B cell (primary cell): ENCODE data around the gene ARGLU1. TPM values are rescaled to one million over a fixed set of nuclear protein-coding genes. Genes with fewer than 3 reads are reported as not detected.

Experiments used
- ATAC-seq: fragments of 200-7000 bp; cut with Tn5 transposase; one replicate; pipeline ENCODE4 v1.10.0; 2021; ENCODE audit warnings: low read depth, mild to moderate bottlenecking, moderate number of reproducible peaks, moderate library complexity
- CTCF ChIA-PET: fragments of 350-600 bp; sonication (Branson Sonifier 250); formaldehyde crosslinking; loops from one replicate; lab custom pipeline; 2021; ENCODE audit warnings: antibody characterized with exemption, inconsistent platforms; lab: Charles Lee
- POLR2A ChIA-PET: fragments of 350-600 bp; sonication (Branson Sonifier 250); formaldehyde crosslinking; loops from one replicate; lab custom pipeline; 2021; ENCODE audit warnings: antibody characterized with exemption; lab: Charles Lee
- DNase-seq: peaks from one replicate; pipeline ENCODE4 v3.0.0; 2013
- H2AFZ ChIP-seq: 2 replicates; pipeline ENCODE4 v1.6.1; 2012; ENCODE audit warnings: mild to moderate bottlenecking, low read depth, low read length; ENCODE audit not compliant: insufficient read depth, poor library complexity, severe bottlenecking
- H3K27ac ChIP-seq, 2 donors: 1 replicate in 1 of 2; 2 replicates in 1 of 2; pipeline ENCODE4 v1.5.1; 2012 to 2013; ENCODE audit warnings: low read length in 2 of 2, mild to moderate bottlenecking in 2 of 2, moderate library complexity in 1 of 2
- H3K27me3 ChIP-seq, 4 experiments: fragments of 200-600 bp in 1 of 4; sonication (generic) in 1 of 4; replicated peaks in 1 of 4; 1 replicate in 2 of 4; 2 replicates in 2 of 4; pipeline versions ENCODE4 v1.6.1 to v1.7.0; 2013 to 2016; ENCODE audit warnings: low read length in 3 of 4, mild to moderate bottlenecking in 2 of 4, mixed read lengths in 1 of 4, moderate library complexity in 1 of 4; ENCODE audit not compliant: insufficient read depth in 4 of 4, control insufficient read depth in 3 of 4; ENCODE audit errors: control extremely low read depth in 1 of 4
- H3K36me3 ChIP-seq, 2 experiments: replicated peaks in 1 of 2; 1 replicate in 1 of 2; 2 replicates in 1 of 2; pipeline versions ENCODE4 v1.6.1 to v1.7.1; 2013; ENCODE audit warnings: low read length in 1 of 2; ENCODE audit not compliant: insufficient read depth in 2 of 2, control insufficient read depth in 1 of 2; ENCODE audit errors: control extremely low read depth in 1 of 2, extremely low read depth in 1 of 2
- H3K4me1 ChIP-seq, 2 donors: fragments of 200-600 bp in 1 of 2; sonication (generic) in 1 of 2; 1 replicate in 1 of 2; 2 replicates in 1 of 2; pipeline versions ENCODE4 v1.5.1 to v1.6.1; 2013 to 2017; ENCODE audit warnings: low read length in 2 of 2; ENCODE audit not compliant: control insufficient read depth in 2 of 2, insufficient read depth in 2 of 2
- H3K4me2 ChIP-seq: replicated peaks from 2 replicates; pipeline ENCODE3; 2012; ENCODE audit warnings: mild to moderate bottlenecking, low read depth, low read length; ENCODE audit not compliant: poor library complexity, severe bottlenecking
- H3K4me3 ChIP-seq, 5 experiments: fragments of 200-600 bp in 1 of 5; sonication (generic) in 1 of 5; 1 replicate in 3 of 5; 2 replicates in 2 of 5; pipeline versions ENCODE4 v1.5.1 to v1.7.0; 2011 to 2016; ENCODE audit warnings: low read length in 4 of 5, mild to moderate bottlenecking in 4 of 5, low read depth in 2 of 5, control low read depth in 1 of 5, moderate library complexity in 1 of 5; ENCODE audit not compliant: insufficient read depth in 1 of 5; ENCODE audit errors: control extremely low read depth in 1 of 5, extremely low read depth in 1 of 5
- H3K79me2 ChIP-seq: fragments of 200-600 bp; sonication (generic); one replicate; pipeline ENCODE4 v1.6.0; 2016; ENCODE audit warnings: low read length; ENCODE audit not compliant: control insufficient read depth, insufficient read depth
- H3K9ac ChIP-seq: fragments of 200-600 bp; sonication (generic); 2 replicates; pipeline ENCODE4 v1.6.1; 2017; ENCODE audit warnings: mild to moderate bottlenecking, low read length, moderate library complexity
- H3K9me3 ChIP-seq, 3 donors: one replicate each; pipeline versions ENCODE4 v1.6.1 to v1.7.1; 2013; ENCODE audit warnings: low read length in 2 of 3; ENCODE audit not compliant: control insufficient read depth in 2 of 3, insufficient read depth in 1 of 3; ENCODE audit errors: control extremely low read depth in 1 of 3
- H4K20me1 ChIP-seq: 2 replicates; pipeline ENCODE4 v1.6.0; 2012; ENCODE audit warnings: mild to moderate bottlenecking, low read length; ENCODE audit not compliant: insufficient read depth, control insufficient read depth, poor library complexity, severe bottlenecking
- H3K27ac Mint-ChIP-seq: one replicate; pipeline ENCODE4 v1.8.0; 2021; ENCODE audit warnings: mixed read lengths
- H3K27me3 Mint-ChIP-seq: one replicate; pipeline ENCODE4 v1.8.0; 2021; ENCODE audit warnings: mixed read lengths
- H3K4me1 Mint-ChIP-seq: one replicate; pipeline ENCODE4 v1.8.0; 2021; ENCODE audit warnings: mixed read lengths
- H3K4me3 Mint-ChIP-seq: one replicate; pipeline ENCODE4 v1.8.0; 2021; ENCODE audit warnings: mixed read lengths
- H3K9me3 Mint-ChIP-seq: one replicate; pipeline ENCODE4 v1.8.0; 2022; ENCODE audit warnings: mixed read lengths; ENCODE audit not compliant: insufficient read depth
- CTCF ChIP-seq: fragments of 200-600 bp; IDR thresholded peaks from one replicate; pipeline ENCODE4 v1.8.0; 2022; ENCODE audit warnings: antibody characterized with exemption, mild to moderate bottlenecking
- EZH2 ChIP-seq: IDR thresholded peaks from 2 replicates; pipeline ENCODE4 v1.6.1; 2012; ENCODE audit warnings: borderline replicate concordance, low read depth, mild to moderate bottlenecking, moderate library complexity, low read length; ENCODE audit not compliant: insufficient read depth, poor library complexity, severe bottlenecking
- WGBS: methylation state at CpG from one replicate; pipeline ENCODE4 v1.1.5; 2013; ENCODE audit warnings: missing lambda C conversion rate; ENCODE audit not compliant: insufficient coverage; 5-methylcytosine and 5-hydroxymethylcytosine counted together
- intact Hi-C: fragments of 100-400 bp; cut with micrococcal nuclease; formaldehyde crosslinking; loops from one replicate; pipeline ENCODE4 v1.10.0; 2022
- polyA plus RNA-seq: library from polyadenylated mRNA; depleted of rRNA; stranded (reverse); fragments of >200 nt; gene quantifications from 2 replicates; pipeline ENCODE4 v1.2.3, GENCODE V29; 2012
- total RNA-seq, 2 donors: library from RNA; stranded (reverse); fragments of 120-200 nt in 1 of 2; gene quantifications; 1 replicate in 1 of 2; 2 replicates in 1 of 2; pipeline versions ENCODE4 v1.2.3 to v1.2.4, GENCODE V29; 2013 to 2022

Gene ARGLU1
- total and polyA plus RNA-seq, 2 donors (not counting 1 experiment from before 2014, with no cell fraction given) = 170 to 261 TPM

GRCh38 chr13:106537521-106537920, 30.4 kb downstream of the ARGLU1 start:
- POLR2A ChIA-PET = no interaction called here
- ATAC-seq = no peak
- H3K4me3 Mint-ChIP-seq = no peak overlapping the region

More at GRCh38 chr13:106537521-106537920, 30.4 kb downstream of the ARGLU1 start:
- Histone ChIP-seq H2AFZ (no peak overlapping the region), H3K4me1 (peaks cover 19 to 25% of the 10 kb centered on the region in 2 donors), H3K4me3 (no peak overlapping the region), H4K20me1 (peaks cover 5% of the 10 kb centered on the region), H3K27me3 (peaks cover 0 to 21% (median 15%) of the 10 kb centered on the region in 4 experiments), H3K27ac (no peak overlapping the region), H3K36me3 (no peaks in the 10 kb centered on the region), H3K9ac (no peak overlapping the region), H3K9me3 (peaks cover 0 to 7% (median 0%) of the 10 kb centered on the region in 3 donors), H3K4me2 (no peak overlapping the region), H3K79me2 (no peaks in the 10 kb centered on the region)
- H3K27ac Mint-ChIP-seq = no peak overlapping the region
- no peak for TF ChIP-seq CTCF
- TF ChIP-seq EZH2 = no peak
- no CpG with 5 or more reads among the region's 3 CpGs for WGBS
- intact Hi-C loops = loop anchor here (5.0 to 10.0 kb wide), 2 partner anchors 453 to 1965 kb away; no protein-coding TSS in a partner anchor
- peaks cover 16% of the 10 kb centered on the region for H3K27me3 Mint-ChIP-seq
- CTCF ChIA-PET = interaction anchor here (1.1 to 4.5 kb wide), 6 partner anchors 8 to 62 kb away, joined by 3 to 56 read pairs (median 9); partner anchors contain the start of gene ARGLU1
- DNase-seq = no peak
- H3K9me3 Mint-ChIP-seq = no peaks in the 10 kb centered on the region
- peaks cover 17% of the 10 kb centered on the region for H3K4me1 Mint-ChIP-seq
